CD4-positive, alpha-beta T cell treated with Interleukin-2 at 100 ng/mL for 4 hours (primary cell): ENCODE measurements around the gene PPID.
"Not testable (repeated sequence)": the region's sequence is repeated elsewhere in the genome, so short reads cannot be mapped to it uniquely, and the experiment has no call there.

Experiments used
- DNase-seq: peaks from one replicate; pipeline ENCODE4 v3.0.0-alpha.2; 2020; ENCODE audit warnings: low spot score

PPID gene

DNA sequence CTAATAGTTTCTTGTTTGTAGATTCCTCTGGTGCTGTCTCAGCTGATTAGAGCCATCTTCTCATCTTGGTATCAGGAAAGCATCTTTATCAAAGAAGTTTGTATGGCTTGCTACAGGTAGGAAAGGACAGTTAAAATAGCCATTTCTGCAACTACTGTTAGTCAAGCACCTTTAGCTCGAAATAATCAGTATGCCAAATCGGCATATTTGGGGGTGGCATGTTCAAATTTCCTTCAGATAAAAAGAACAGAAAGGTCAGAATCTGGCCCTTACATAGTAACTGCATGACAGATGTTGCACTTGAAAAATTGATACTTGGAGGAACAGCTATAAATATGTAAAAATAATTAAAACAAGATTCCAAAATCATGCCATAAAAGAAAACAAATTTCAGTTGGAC is 56.3 kb downstream of the PPID start:
- no peak for DNase-seq

DNA sequence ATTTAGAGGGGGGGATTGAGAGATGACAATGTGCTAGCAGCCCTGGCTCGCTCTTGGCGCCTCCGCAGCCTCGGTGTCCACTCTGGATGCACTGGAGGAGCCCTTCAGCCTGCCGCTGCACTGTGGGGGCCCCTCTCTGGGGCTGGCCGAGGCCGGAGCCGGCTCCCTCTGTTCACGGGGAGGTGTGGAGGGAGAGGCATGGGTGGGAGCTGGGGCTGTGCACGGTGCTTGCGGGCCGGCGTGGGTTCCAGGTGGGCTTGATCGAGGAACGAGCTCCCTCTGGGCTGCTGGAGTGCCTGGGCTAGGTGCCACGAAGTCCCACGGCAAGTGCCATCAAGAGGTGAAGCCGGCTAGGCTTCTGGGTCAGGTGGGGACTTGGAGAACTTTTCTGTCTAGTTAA is 58.4 kb downstream of the PPID start:
- DNase-seq = no peak

DNA sequence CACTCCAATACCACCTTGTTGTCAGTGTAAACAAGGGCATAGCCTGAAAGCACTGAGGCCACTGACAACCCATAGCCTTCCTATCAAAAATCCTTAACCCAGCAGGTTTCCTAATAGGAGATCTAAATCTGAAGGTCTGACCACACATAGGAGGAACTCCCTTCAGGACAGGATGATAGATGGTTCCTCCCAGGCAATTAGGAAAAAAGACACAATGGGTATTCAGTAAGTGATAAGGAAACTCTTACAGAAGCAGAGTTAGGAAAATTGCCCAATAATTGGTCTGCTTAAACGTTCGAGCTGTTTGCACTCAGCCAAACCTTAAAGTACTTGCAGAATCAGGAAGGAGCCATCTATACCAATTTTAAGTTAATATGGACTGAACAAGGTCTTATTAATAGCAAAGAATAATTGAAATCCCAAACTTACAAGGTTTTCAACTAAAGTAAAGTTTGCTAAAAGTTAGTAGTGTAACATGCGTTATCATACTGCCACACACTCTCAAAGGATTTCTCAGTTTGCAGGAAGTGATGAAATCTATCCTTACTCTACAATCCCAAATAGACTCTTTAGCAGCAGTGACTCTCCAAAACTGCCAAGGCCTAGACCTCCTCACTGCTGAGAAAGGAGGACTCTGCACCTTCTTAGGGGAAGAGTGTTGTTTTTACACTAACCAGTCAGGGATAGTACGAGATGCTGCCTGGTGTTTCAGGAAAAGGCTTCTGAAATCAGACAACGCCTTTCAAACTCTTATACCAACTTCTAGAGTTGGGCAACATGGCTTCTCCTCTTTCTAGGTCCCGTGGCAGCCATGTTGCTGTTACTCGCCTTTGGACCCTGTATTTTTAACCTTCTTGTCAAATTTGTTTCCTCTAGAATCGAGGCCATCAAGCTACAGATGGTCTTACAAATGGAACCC is 59.2 kb downstream of the PPID start:
- not testable (repeated sequence) for DNase-seq

DNA sequence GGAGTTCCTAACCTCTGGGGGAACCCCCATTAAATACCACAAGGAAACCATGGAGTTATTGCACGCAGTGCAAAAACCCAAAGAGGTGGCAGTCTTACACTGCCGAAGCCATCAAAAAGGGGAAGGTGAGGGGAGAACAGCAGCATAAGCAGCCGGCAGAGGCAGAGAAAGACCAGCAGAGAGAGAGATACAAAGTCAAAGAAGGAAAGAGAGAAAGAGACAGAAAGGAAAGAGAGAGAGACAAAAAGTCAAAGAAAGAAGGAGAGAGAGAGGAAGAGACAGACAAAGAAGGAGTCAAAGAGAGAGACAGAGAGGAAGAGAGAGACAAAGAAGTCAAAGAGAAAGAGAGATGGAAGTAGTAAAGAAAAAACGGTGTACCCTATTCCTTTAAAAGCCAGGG is 59.9 kb downstream of the PPID start:
- not testable (repeated sequence) for DNase-seq
